Activated naive CD4-positive, alpha-beta T cell treated with anti-CD3 and anti-CD28 coated beads, Interleukin-2, amount 10 ng/mL, durations not matched to agents 7 days and 5 days (primary cell): ENCODE measurements around the gene PCBP3.
"Not testable (repeated sequence)": the region's sequence is repeated elsewhere in the genome, so short reads cannot be mapped to it uniquely, and the experiment has no call there.

Experiments
- CTCF ChIA-PET: fragments of 350-600 bp; sonication (Branson Sonifier 250); formaldehyde crosslinking; loops from one replicate; lab custom pipeline; 2021; ENCODE audit warnings: antibody characterized with exemption; lab: Charles Lee
- DNase-seq: peaks from one replicate; pipeline ENCODE4 v3.0.0-alpha.2; 2020
- H3K27ac Mint-ChIP-seq: one replicate; pipeline ENCODE4 v1.8.0; 2021; ENCODE audit warnings: mild to moderate bottlenecking, moderate library complexity, mixed read lengths
- H3K27me3 Mint-ChIP-seq: one replicate; pipeline ENCODE4 v1.8.0; 2021; ENCODE audit warnings: mild to moderate bottlenecking, mixed read lengths
- H3K36me3 Mint-ChIP-seq: one replicate; pipeline ENCODE4 v1.8.0; 2021; ENCODE audit warnings: mixed read lengths
- H3K4me1 Mint-ChIP-seq: one replicate; pipeline ENCODE4 v1.8.0; 2021; ENCODE audit warnings: mixed read lengths
- H3K4me3 Mint-ChIP-seq: one replicate; pipeline ENCODE4 v1.8.0; 2021; ENCODE audit warnings: mild to moderate bottlenecking, moderate library complexity, mixed read lengths
- H3K9me3 Mint-ChIP-seq: one replicate; pipeline ENCODE4 v1.8.0; 2021; ENCODE audit warnings: mixed read lengths

Gene PCBP3

GRCh38 chr21:45949928-45950739 lies 306.6 kb downstream of the PCBP3 start:
- no peak overlapping the region for H3K27ac Mint-ChIP-seq
- no peaks in the 10 kb centered on the region for H3K4me1 Mint-ChIP-seq
- H3K36me3 Mint-ChIP-seq, result no peaks in the 10 kb centered on the region
- peaks cover 13% of the 10 kb centered on the region for H3K27me3 Mint-ChIP-seq
- DNase-seq, result no peak
- CTCF ChIA-PET, result no interaction called here
- no peaks in the 10 kb centered on the region for H3K9me3 Mint-ChIP-seq
- H3K4me3 Mint-ChIP-seq, result no peak overlapping the region

GRCh38 chr21:45950740-45951515 lies 307.4 kb downstream of the PCBP3 start:
- H3K36me3 Mint-ChIP-seq, result no peaks in the 10 kb centered on the region
- H3K4me1 Mint-ChIP-seq, result no peaks in the 10 kb centered on the region
- no peak for DNase-seq
- H3K4me3 Mint-ChIP-seq, result no peak overlapping the region
- H3K27ac Mint-ChIP-seq, result no peak overlapping the region
- CTCF ChIA-PET, result no interaction called here
- no peaks in the 10 kb centered on the region for H3K9me3 Mint-ChIP-seq
- H3K27me3 Mint-ChIP-seq, result peaks cover 13% of the 10 kb centered on the region

- H3K36me3 Mint-ChIP-seq, result no peaks in the 10 kb centered on the region
- CTCF ChIA-PET, result no interaction called here
- H3K9me3 Mint-ChIP-seq, result no peaks in the 10 kb centered on the region
- DNase-seq, result no peak
- H3K27me3 Mint-ChIP-seq, result peaks cover 16% of the 10 kb centered on the region
- H3K4me3 Mint-ChIP-seq, result no peak overlapping the region
- no peaks in the 10 kb centered on the region for H3K4me1 Mint-ChIP-seq
- no peak overlapping the region for H3K27ac Mint-ChIP-seq
Measured at GRCh38 chr21:45951676-45952075, 308.2 kb downstream of the PCBP3 start.

GRCh38 chr21:45952527-45952926 lies 309.0 kb downstream of the PCBP3 start:
- H3K27ac Mint-ChIP-seq, CTCF ChIA-PET, H3K4me1 Mint-ChIP-seq: not testable (repeated sequence)

GRCh38 chr21:45952974-45953373 lies 309.4 kb downstream of the PCBP3 start:
- Mint-ChIP-seq H3K36me3 (no peaks in the 10 kb centered on the region), H3K4me1 (no peaks in the 10 kb centered on the region), H3K9me3 (no peaks in the 10 kb centered on the region), H3K27ac (no peak overlapping the region), H3K27me3 (peaks cover 29% of the 10 kb centered on the region), H3K4me3 (no peak overlapping the region)
- DNase-seq, result no peak
- CTCF ChIA-PET, result no interaction called here

More at GRCh38 chr21:45952527-45952926, 309.0 kb downstream of the PCBP3 start:
- H3K27me3 Mint-ChIP-seq, result peaks cover 24% of the 10 kb centered on the region
- H3K4me3 Mint-ChIP-seq, H3K36me3 Mint-ChIP-seq, DNase-seq, H3K9me3 Mint-ChIP-seq: not testable (repeated sequence)

- no peak overlapping the region for H3K27ac Mint-ChIP-seq
- H3K4me3 Mint-ChIP-seq, result no peak overlapping the region
- DNase-seq, result no peak
- H3K4me1 Mint-ChIP-seq, result peaks cover 2% of the 10 kb centered on the region
- H3K27me3 Mint-ChIP-seq, result peaks cover 33% of the 10 kb centered on the region
- H3K36me3 Mint-ChIP-seq, result no peaks in the 10 kb centered on the region
- no peaks in the 10 kb centered on the region for H3K9me3 Mint-ChIP-seq
- CTCF ChIA-PET, result interaction anchor here (1.4 kb wide), 1 partner anchor 19 kb away, joined by 5 read pairs; no protein-coding TSS in a partner anchor
Measured at GRCh38 chr21:45954261-45954660, 310.7 kb downstream of the PCBP3 start.

- Mint-ChIP-seq H3K4me1 (peaks cover 2% of the 10 kb centered on the region), H3K27me3 (peaks cover 39% of the 10 kb centered on the region), H3K36me3 (no peaks in the 10 kb centered on the region), H3K27ac (no peak overlapping the region), H3K9me3 (no peaks in the 10 kb centered on the region), H3K4me3 (no peak overlapping the region)
- DNase-seq, result no peak
- CTCF ChIA-PET, result interaction anchor here (1.4 kb wide), 1 partner anchor 19 kb away, joined by 5 read pairs; no protein-coding TSS in a partner anchor
Measured at GRCh38 chr21:45954921-45955320, 311.4 kb downstream of the PCBP3 start.

- DNase-seq, result no peak
- H3K27me3 Mint-ChIP-seq, result peaks cover 53% of the 10 kb centered on the region
- no peak overlapping the region for H3K4me3 Mint-ChIP-seq
- H3K4me1 Mint-ChIP-seq, result peaks cover 2% of the 10 kb centered on the region
- H3K9me3 Mint-ChIP-seq, result peaks cover 14% of the 10 kb centered on the region
- no peak overlapping the region for H3K27ac Mint-ChIP-seq
- CTCF ChIA-PET, result no interaction called here
- H3K36me3 Mint-ChIP-seq, result peaks cover 2% of the 10 kb centered on the region
Measured at GRCh38 chr21:45957551-45957950, 314.0 kb downstream of the PCBP3 start.

- H3K4me1 Mint-ChIP-seq, result peaks cover 2% of the 10 kb centered on the region
- H3K27ac Mint-ChIP-seq, result no peak overlapping the region
- H3K4me3 Mint-ChIP-seq, result no peak overlapping the region
- peaks cover 2% of the 10 kb centered on the region for H3K36me3 Mint-ChIP-seq
- DNase-seq, result no peak
- CTCF ChIA-PET, result no interaction called here
- peaks cover 19% of the 10 kb centered on the region for H3K9me3 Mint-ChIP-seq
- peaks cover 56% of the 10 kb centered on the region for H3K27me3 Mint-ChIP-seq
Measured at GRCh38 chr21:45957981-45958600, 314.6 kb downstream of the PCBP3 start.

GRCh38 chr21:45959182-45959581 lies 315.7 kb downstream of the PCBP3 start:
- no peak overlapping the region for H3K27ac Mint-ChIP-seq
- CTCF ChIA-PET, result no interaction called here

GRCh38 chr21:45959779-45960390 lies 316.4 kb downstream of the PCBP3 start:
- CTCF ChIA-PET, result no interaction called here

More at GRCh38 chr21:45959182-45959581, 315.7 kb downstream of the PCBP3 start:
- peaks cover 25% of the 10 kb centered on the region for H3K9me3 Mint-ChIP-seq
- H3K4me1 Mint-ChIP-seq, result peaks cover 2% of the 10 kb centered on the region
- no peak for DNase-seq
- peaks cover 3% of the 10 kb centered on the region for H3K36me3 Mint-ChIP-seq
- peaks cover 62% of the 10 kb centered on the region for H3K27me3 Mint-ChIP-seq
- H3K4me3 Mint-ChIP-seq, result no peak overlapping the region

GRCh38 chr21:45961408-45961807 lies 317.9 kb downstream of the PCBP3 start:
- H3K36me3 Mint-ChIP-seq, H3K4me1 Mint-ChIP-seq, CTCF ChIA-PET, H3K27ac Mint-ChIP-seq, DNase-seq, H3K4me3 Mint-ChIP-seq: not testable (repeated sequence)
- Mint-ChIP-seq H3K27me3 (peaks cover 64% of the 10 kb centered on the region), H3K9me3 (peaks cover 28% of the 10 kb centered on the region)

More at GRCh38 chr21:45959779-45960390, 316.4 kb downstream of the PCBP3 start:
- peaks cover 64% of the 10 kb centered on the region for H3K27me3 Mint-ChIP-seq
- DNase-seq, result no peak
- H3K36me3 Mint-ChIP-seq, result peaks cover 3% of the 10 kb centered on the region
- peaks cover 28% of the 10 kb centered on the region for H3K9me3 Mint-ChIP-seq
- H3K4me3 Mint-ChIP-seq, result no peak overlapping the region
- no peak overlapping the region for H3K27ac Mint-ChIP-seq
- peaks cover 2% of the 10 kb centered on the region for H3K4me1 Mint-ChIP-seq

GRCh38 chr21:45962531-45963231 lies 319.2 kb downstream of the PCBP3 start:
- no peak overlapping the region for H3K4me3 Mint-ChIP-seq
- DNase-seq, result no peak
- no peak overlapping the region for H3K27ac Mint-ChIP-seq
- H3K4me1 Mint-ChIP-seq, result peaks cover 2% of the 10 kb centered on the region
- CTCF ChIA-PET, result interaction anchor here (0.7 kb wide), 1 partner anchor 185 kb away, joined by 3 read pairs; no protein-coding TSS in a partner anchor
- peaks cover 3% of the 10 kb centered on the region for H3K36me3 Mint-ChIP-seq
- H3K27me3 Mint-ChIP-seq, result peaks cover 51% of the 10 kb centered on the region
- H3K9me3 Mint-ChIP-seq, result peaks cover 28% of the 10 kb centered on the region
